Smooth muscle cell (in vitro differentiated cells): ENCODE measurements around the gene SLC43A3. TPM values are rescaled to one million over a fixed set of nuclear protein-coding genes. Genes with fewer than 3 reads are reported as not detected.

Source experiments
- DNase-seq: peaks from one replicate; lab custom pipeline; 2025; ENCODE audit not compliant: unreplicated experiment; lab: John Stamatoyannopoulos, UW
- H2AFZ ChIP-seq: fragments of 200-600 bp; sonication (generic); 2 replicates; pipeline ENCODE4 v1.6.0; 2016; ENCODE audit warnings: antibody characterized with exemption, low read depth, mild to moderate bottlenecking
- H3F3A ChIP-seq: fragments of 200-600 bp; sonication (generic); 2 replicates; pipeline ENCODE4 v1.6.0; 2017; ENCODE audit warnings: antibody characterized with exemption, low read depth
- H3K27ac ChIP-seq: fragments of 200-600 bp; sonication (generic); 2 replicates; pipeline ENCODE4 v1.5.1; 2016; ENCODE audit warnings: low read depth, mild to moderate bottlenecking
- H3K27me3 ChIP-seq: fragments of 200-600 bp; sonication (generic); 2 replicates; pipeline ENCODE4 v1.6.1; 2016; ENCODE audit warnings: low read depth, mild to moderate bottlenecking
- H3K36me3 ChIP-seq: fragments of 200-600 bp; sonication (generic); 2 replicates; pipeline ENCODE4 v1.5.1; 2016; ENCODE audit warnings: low read depth
- H3K4me1 ChIP-seq: fragments of 200-600 bp; sonication (generic); 2 replicates; pipeline ENCODE4 v1.5.1; 2016; ENCODE audit warnings: low read depth
- H3K4me2 ChIP-seq: fragments of 200-600 bp; sonication (generic); 2 replicates; pipeline ENCODE4 v1.6.0; 2016; ENCODE audit warnings: mild to moderate bottlenecking
- H3K4me3 ChIP-seq: fragments of 200-600 bp; sonication (generic); 2 replicates; pipeline ENCODE4 v1.5.1; 2016; ENCODE audit warnings: mild to moderate bottlenecking
- H3K79me2 ChIP-seq: fragments of 200-600 bp; sonication (generic); 2 replicates; pipeline ENCODE4 v1.6.0; 2016; ENCODE audit warnings: low read depth, mild to moderate bottlenecking
- H3K9ac ChIP-seq: fragments of 200-600 bp; sonication (generic); 2 replicates; pipeline ENCODE4 v1.6.0; 2016; ENCODE audit warnings: low read depth
- H3K9me3 ChIP-seq: fragments of 200-600 bp; sonication (generic); replicated peaks from 2 replicates; pipeline ENCODE4 v1.5.1; 2016; ENCODE audit warnings: low read depth
- H4K20me1 ChIP-seq: fragments of 200-600 bp; sonication (generic); 2 replicates; pipeline ENCODE4 v1.6.0; 2016; ENCODE audit warnings: low read depth
- WGBS: methylation state at CpG from one replicate; pipeline ENCODE4 v1.1.7; 2016; ENCODE audit warnings: low lambda C conversion rate; 5-methylcytosine and 5-hydroxymethylcytosine counted together
- polyA plus RNA-seq: library from polyadenylated mRNA; unstranded; fragments of >200 nt; fragmentation: Nextera tagmentation; extraction: Ambion mirVana; gene quantifications from 2 replicates; pipeline ENCODE4 v1.2.1, GENCODE V29; 2016
- total RNA-seq: library from RNA; depleted of rRNA; stranded (reverse); fragments of >200 nt; gene quantifications from 2 replicates; pipeline ENCODE4 v1.2.3, GENCODE V29; 2014
- TF ChIP-seq, protein P1 (sequence below): fragments of 200-600 bp; sonication (generic); IDR thresholded peaks from 2 replicates; pipeline ENCODE4 v1.5.1; 2017; ENCODE audit warnings: borderline replicate concordance, mild to moderate bottlenecking, antibody characterized with exemption; ENCODE audit not compliant: insufficient read depth, poor library complexity, severe bottlenecking

SLC43A3 gene
- total and polyA plus RNA-seq, 2 experiments from 2014 or later = 9.3 to 12.8 TPM

DNA sequence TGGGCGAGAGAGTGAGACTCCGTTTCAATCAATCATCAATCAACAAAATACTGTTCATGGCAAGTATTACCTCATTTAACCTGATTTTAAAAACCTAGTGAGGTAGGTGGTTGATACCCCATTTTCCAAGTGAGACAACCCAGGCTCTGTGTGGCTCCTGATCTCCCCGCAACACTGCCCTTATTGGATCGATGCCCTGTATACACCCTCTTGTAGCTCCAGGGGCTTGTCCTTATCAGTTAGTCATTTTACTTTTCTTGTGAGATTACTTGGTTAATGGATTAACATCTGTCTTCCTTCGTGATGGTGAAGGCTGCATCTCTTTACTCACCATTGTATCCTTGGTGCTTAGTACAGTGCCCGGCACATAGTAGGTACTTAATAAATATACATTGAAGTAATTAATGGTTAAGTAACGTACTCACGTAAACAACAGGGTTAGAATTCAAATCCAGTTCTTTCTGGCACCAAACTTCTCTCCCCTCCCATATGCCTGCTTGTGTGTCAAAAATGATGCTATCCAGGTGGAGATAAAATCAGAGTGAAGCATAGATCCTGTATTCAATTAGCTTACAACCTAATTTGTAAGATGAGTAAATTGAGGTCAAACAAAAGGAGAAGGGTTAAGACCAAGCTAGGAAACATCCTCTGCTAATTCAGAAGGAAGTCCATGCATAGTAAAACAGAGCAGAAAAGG, 34.7 kb downstream of the SLC43A3 start:
- Histone ChIP-seq H2AFZ (no peak overlapping the region), H4K20me1 (no peaks in the 10 kb centered on the region), H3K27ac (no peak overlapping the region), H3K36me3 (no peaks in the 10 kb centered on the region), H3K27me3 (peaks cover 56% of the 10 kb centered on the region), H3F3A (no peaks in the 10 kb centered on the region), H3K4me1 (no peaks in the 10 kb centered on the region), H3K4me3 (no peak overlapping the region), H3K9ac (no peak overlapping the region), H3K79me2 (no peaks in the 10 kb centered on the region), H3K9me3 (no peaks in the 10 kb centered on the region), H3K4me2 (no peak overlapping the region)
- TF ChIP-seq, protein P1, sequence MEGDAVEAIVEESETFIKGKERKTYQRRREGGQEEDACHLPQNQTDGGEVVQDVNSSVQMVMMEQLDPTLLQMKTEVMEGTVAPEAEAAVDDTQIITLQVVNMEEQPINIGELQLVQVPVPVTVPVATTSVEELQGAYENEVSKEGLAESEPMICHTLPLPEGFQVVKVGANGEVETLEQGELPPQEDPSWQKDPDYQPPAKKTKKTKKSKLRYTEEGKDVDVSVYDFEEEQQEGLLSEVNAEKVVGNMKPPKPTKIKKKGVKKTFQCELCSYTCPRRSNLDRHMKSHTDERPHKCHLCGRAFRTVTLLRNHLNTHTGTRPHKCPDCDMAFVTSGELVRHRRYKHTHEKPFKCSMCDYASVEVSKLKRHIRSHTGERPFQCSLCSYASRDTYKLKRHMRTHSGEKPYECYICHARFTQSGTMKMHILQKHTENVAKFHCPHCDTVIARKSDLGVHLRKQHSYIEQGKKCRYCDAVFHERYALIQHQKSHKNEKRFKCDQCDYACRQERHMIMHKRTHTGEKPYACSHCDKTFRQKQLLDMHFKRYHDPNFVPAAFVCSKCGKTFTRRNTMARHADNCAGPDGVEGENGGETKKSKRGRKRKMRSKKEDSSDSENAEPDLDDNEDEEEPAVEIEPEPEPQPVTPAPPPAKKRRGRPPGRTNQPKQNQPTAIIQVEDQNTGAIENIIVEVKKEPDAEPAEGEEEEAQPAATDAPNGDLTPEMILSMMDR = no peak
- DNase-seq = no peak
- WGBS = 81% methylated on average over 8 of the region's 8 CpGs

DNA sequence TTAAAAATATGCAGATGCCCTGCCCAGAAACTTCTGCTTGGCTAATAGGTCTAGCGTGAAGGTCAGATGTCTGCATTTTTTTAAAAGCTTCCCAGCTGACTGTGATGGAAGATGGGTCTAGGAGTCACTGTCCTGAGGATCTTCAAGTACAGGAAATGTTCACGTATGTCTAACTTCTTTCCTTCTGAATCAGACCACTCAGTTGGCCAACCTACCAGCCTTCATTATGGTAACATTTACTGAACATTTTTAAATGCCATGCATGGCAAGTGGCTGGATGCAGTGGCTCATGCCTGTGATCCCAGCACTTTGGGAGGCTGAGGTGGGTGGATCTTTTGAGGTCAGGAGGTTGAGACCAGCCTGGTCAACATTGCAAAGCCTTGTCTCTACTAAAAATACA, 35.4 kb downstream of the SLC43A3 start:
- no peaks in the 10 kb centered on the region for H3K79me2 ChIP-seq
- no peak overlapping the region for H3K4me2 ChIP-seq
- no peaks in the 10 kb centered on the region for H3K9me3 ChIP-seq
- no peaks in the 10 kb centered on the region for H3F3A ChIP-seq
- H2AFZ ChIP-seq = no peak overlapping the region
- peaks cover 50% of the 10 kb centered on the region for H3K27me3 ChIP-seq
- H3K36me3 ChIP-seq = no peaks in the 10 kb centered on the region
- H4K20me1 ChIP-seq = no peaks in the 10 kb centered on the region
- WGBS = 76% methylated on average over 2 of the region's 2 CpGs
- no peaks in the 10 kb centered on the region for H3K4me1 ChIP-seq
- DNase-seq = no peak
- TF ChIP-seq, protein P1 = no peak
- H3K27ac ChIP-seq = no peak overlapping the region
- no peak overlapping the region for H3K4me3 ChIP-seq
- no peak overlapping the region for H3K9ac ChIP-seq

DNA sequence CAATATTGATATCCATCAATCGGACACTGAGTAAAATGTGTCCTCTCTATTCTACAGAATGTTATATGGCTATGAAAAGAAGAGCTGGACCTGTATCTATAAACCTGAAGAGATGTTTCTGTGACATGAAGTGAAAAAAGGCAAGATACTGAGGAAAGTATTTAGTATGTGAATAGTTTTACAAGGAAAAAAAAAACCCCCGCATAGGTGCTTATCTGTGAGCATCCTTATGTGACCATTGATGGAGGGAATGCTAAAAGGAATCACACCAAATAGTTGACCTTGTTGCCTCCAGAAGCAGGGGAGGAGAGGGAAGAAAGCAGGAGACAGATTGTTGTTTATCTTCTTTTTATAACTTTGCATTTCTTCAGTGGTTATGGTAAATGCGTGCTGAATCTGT, 35.8 kb downstream of the SLC43A3 start:
- H4K20me1 ChIP-seq = no peaks in the 10 kb centered on the region
- DNase-seq = no peak
- no peaks in the 10 kb centered on the region for H3K9me3 ChIP-seq
- H3K4me2 ChIP-seq = no peak overlapping the region
- no peak overlapping the region for H3K9ac ChIP-seq
- TF ChIP-seq, protein P1 = no peak
- H3K36me3 ChIP-seq = no peaks in the 10 kb centered on the region
- H3F3A ChIP-seq = no peaks in the 10 kb centered on the region
- H3K4me3 ChIP-seq = no peak overlapping the region
- no peaks in the 10 kb centered on the region for H3K79me2 ChIP-seq
- H3K4me1 ChIP-seq = no peaks in the 10 kb centered on the region
- H3K27me3 ChIP-seq = peaks cover 48% of the 10 kb centered on the region
- no peak overlapping the region for H3K27ac ChIP-seq
- no peak overlapping the region for H2AFZ ChIP-seq
- WGBS = 91% methylated on average over 3 of the region's 3 CpGs

DNA sequence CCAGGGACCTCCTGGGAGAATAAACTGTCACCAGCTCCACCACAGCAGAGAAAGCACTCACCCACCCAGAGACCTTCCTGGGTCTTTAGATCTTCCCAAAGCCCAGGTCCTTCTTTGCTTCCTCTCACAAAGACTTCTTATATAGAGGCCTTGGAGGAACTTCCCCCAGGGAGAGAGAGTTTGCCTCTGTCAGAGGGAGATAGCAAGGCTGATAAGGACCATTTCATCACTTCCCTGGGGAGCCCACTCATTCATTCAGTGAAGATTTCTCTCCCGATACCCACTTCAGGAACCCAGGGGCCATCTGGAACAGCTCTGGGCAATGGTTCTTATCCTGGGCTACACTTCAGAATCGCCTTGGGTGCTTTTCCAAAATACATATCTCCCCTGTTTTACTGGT, 36.4 kb downstream of the SLC43A3 start, which contains the start of gene PRG2:
TSS of gene PRG2 (minus strand) at position 116 of the 400 bp plus-strand sequence. CDS start 706 bp downstream, outside the sequence.
- Histone ChIP-seq H3K9me3 (no peaks in the 10 kb centered on the region), H3K36me3 (no peaks in the 10 kb centered on the region), H4K20me1 (no peaks in the 10 kb centered on the region), H3K4me3 (no peak within 1 kb of the TSS), H3K27ac (no peak within 1 kb of the TSS), H3K9ac (no peak within 1 kb of the TSS), H3K4me1 (no peaks in the 10 kb centered on the region), H2AFZ (no peak within 1 kb of the TSS), H3F3A (no peaks in the 10 kb centered on the region), H3K4me2 (no peak within 1 kb of the TSS), H3K27me3 (peaks cover 48% of the 10 kb centered on the region), H3K79me2 (no peaks in the 10 kb centered on the region)
- TF ChIP-seq, protein P1 = no peak
- WGBS = 56% methylated on average over 2 of the region's 2 CpGs
- no peak for DNase-seq
